ENCODE data around the gene LBX1. TPM values are rescaled to one million over a fixed set of nuclear protein-coding genes. Genes with fewer than 3 reads are reported as not detected.
A peak's percentile ranks its signal among the peaks of the same experiment; 100 is the strongest.

The LBX1 gene
- total and polyA plus RNA-seq, 2 of the 4 experiments (the other 2 are of a cell fraction), result not detected

DNA sequence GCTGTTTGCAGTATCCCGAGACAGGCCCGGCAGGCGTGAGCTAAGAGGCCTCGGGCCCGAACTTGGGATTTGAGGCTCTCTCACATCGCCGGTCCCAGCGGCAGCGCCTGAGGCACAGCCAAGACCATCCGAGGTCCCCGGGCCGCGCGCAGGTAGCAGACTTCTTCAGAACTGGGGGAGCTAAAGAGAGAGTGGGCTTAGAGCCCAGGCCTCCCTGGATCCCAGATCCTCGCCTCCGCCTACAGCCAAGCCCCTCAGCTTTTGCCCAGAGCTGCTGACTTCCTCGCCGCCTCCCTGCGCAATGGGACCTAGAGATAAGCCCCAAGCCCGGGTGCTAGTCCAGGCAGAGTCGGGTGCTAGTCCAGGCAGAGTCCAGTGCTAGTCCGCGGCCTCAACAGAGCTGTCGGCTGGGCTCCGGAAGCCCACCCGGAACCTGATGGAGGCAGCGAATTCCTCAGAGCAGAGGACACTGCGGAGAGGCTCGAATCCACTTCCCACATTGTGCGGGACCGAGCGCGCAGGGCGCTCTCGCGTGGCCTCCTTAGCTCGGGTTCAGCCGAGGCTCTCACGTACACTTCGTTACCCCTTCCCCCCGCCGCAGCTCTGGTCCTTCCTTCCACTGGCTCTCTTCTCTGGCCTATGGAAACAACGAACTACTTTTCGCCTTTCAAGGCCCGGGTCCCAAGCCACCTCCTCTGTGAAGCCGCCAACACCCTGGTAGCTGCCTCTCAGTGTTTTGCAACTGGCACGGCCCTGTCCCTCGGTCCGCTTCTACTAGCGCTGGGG, 5.8 kb downstream of the LBX1 start (continued):
- TF ChIP-seq, protein P1, sequence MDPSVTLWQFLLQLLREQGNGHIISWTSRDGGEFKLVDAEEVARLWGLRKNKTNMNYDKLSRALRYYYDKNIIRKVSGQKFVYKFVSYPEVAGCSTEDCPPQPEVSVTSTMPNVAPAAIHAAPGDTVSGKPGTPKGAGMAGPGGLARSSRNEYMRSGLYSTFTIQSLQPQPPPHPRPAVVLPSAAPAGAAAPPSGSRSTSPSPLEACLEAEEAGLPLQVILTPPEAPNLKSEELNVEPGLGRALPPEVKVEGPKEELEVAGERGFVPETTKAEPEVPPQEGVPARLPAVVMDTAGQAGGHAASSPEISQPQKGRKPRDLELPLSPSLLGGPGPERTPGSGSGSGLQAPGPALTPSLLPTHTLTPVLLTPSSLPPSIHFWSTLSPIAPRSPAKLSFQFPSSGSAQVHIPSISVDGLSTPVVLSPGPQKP (IDR thresholded peaks at IDR 0.05; ENCODE audit: borderline replicate concordance, low read depth, low read length), result no peak

- CTCF ChIA-PET, result interaction anchor here (0.6 kb wide), 1 partner anchor 244 kb away, joined by 4 read pairs; no protein-coding TSS in a partner anchor
- peak; percentile 40; the same call in 1 of the 2 replicates for ATAC-seq (ENCODE audit: low read depth)
- TF ChIP-seq FOS (IDR thresholded peaks at IDR 0.05; ENCODE audit: low read depth, low read length) (no peak), NFE2L2 (IDR thresholded peaks at IDR 0.05; ENCODE audit: low read depth, low read length) (no peak), RAD21 (IDR thresholded peaks at IDR 0.05; ENCODE audit: low read length) (no peak), BHLHE40 (IDR thresholded peaks at IDR 0.05; ENCODE audit: low read depth, low read length) (no peak), RCOR1 (IDR thresholded peaks at IDR 0.05; ENCODE audit: insufficient replicate concordance, low read length) (no peak), SMC3 (IDR thresholded peaks at IDR 0.05; ENCODE audit: low read depth, low read length) (no peak), MAZ (IDR thresholded peaks at IDR 0.05; ENCODE audit: borderline replicate concordance, low read depth, low read length) (no peak), MAFK (IDR thresholded peaks at IDR 0.05; ENCODE audit: low read depth, low read length) (no peak), POLR2A (IDR thresholded peaks at IDR 0.05; ENCODE audit: low read depth, low read length) (no peak)
- TF ChIP-seq, protein P2, sequence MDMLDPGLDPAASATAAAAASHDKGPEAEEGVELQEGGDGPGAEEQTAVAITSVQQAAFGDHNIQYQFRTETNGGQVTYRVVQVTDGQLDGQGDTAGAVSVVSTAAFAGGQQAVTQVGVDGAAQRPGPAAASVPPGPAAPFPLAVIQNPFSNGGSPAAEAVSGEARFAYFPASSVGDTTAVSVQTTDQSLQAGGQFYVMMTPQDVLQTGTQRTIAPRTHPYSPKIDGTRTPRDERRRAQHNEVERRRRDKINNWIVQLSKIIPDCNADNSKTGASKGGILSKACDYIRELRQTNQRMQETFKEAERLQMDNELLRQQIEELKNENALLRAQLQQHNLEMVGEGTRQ (IDR thresholded peaks at IDR 0.05; ENCODE audit: low read depth, low read length), result no peak
Observed at GRCh38 chr10:101222683-101223273, 6.5 kb downstream of the LBX1 start.

More at GRCh38 chr10:101222683-101223273, 6.5 kb downstream of the LBX1 start:
- no peak overlapping the region for H3K14ac ChIP-seq (replicated peaks; ENCODE audit: low read depth, low read length)
- no peak overlapping the region for H3K18ac ChIP-seq (ENCODE audit: low read depth, low read length)
- H2BK20ac ChIP-seq (ENCODE audit: low read depth, low read length), result no peak overlapping the region
- WGBS, 2 experiments (ENCODE audit: extremely low coverage in 2 of 2, insufficient read length in 1 of 2), result 5% methylated on average over 21 of the region's 42 CpGs; no CpG with 5 or more reads in 1 of the 2 experiments
- H3K23ac ChIP-seq (ENCODE audit: low read depth, low read length), result peak overlapping the region; percentile 24; the same call in 1 of the 2 replicates
- no peak overlapping the region for H2BK5ac ChIP-seq (ENCODE audit: low read depth, low read length, poor library complexity, severe bottlenecking)
- dilution Hi-C loops (cut with HindIII; ENCODE audit: low sequenced_read_pairs, unreplicated experiment) (no loop called here), intact Hi-C loops (cut with micrococcal nuclease) (no loop called here), in situ Hi-C loops (cut with MboI; ENCODE audit: low sequenced_read_pairs) (no loop called here)
- H3K4me3 ChIP-seq (ENCODE audit: insufficient read depth, low read depth, low read length), result peak overlapping the region; percentile 26; the same call in 1 of the 2 replicates
- no peak overlapping the region for H3K9ac ChIP-seq (ENCODE audit: low read depth, low read length)
- no peak for DNase-seq
- H4K91ac ChIP-seq (ENCODE audit: insufficient read depth, low read depth, low read length), result no peak overlapping the region
- no peaks in the 10 kb centered on the region for H3K36me3 ChIP-seq (ENCODE audit: control insufficient read depth, insufficient read depth, low read length)
- no peak overlapping the region for H3K56ac ChIP-seq (ENCODE audit: extremely low read depth, insufficient read depth, low read length)
- H2AK9ac ChIP-seq (replicated peaks; ENCODE audit: low read depth, low read length, poor library complexity), result no peak overlapping the region
- no peak overlapping the region for H3K4ac ChIP-seq (ENCODE audit: low read depth, low read length)
- no peak overlapping the region for H2AK5ac ChIP-seq (ENCODE audit: low read depth, low read length)
- H3K9me3 ChIP-seq (ENCODE audit: control insufficient read depth, insufficient read depth, low read length), result peaks cover 19% of the 10 kb centered on the region
- BruUV-seq (replicated peaks), result no TSS peak
- H4K8ac ChIP-seq (ENCODE audit: low read depth in 2 of 2, low read length in 2 of 2), result no peak overlapping the region
- no peak overlapping the region for H3K27ac ChIP-seq (ENCODE audit: insufficient read depth, low read length)
- H3K79me1 ChIP-seq (ENCODE audit: low read depth in 1 of 2, low read length in 2 of 2), result no peaks in the 10 kb centered on the region
- H2AFZ ChIP-seq (replicated peaks; ENCODE audit: low read length, poor library complexity), result peak overlapping the region; percentile 63
- H3K9me1 ChIP-seq (ENCODE audit: insufficient read depth, low read length), result 0 out of 2 replicates have a peak, but pooled peaks cover 5% of the 10 kb centered on the region
- H3K27me3 ChIP-seq (ENCODE audit: control insufficient read depth, insufficient read depth, low read length), result peaks cover 97% of the 10 kb centered on the region
- no peak overlapping the region for H2BK120ac ChIP-seq (ENCODE audit: low read depth, low read length)
- no peaks in the 10 kb centered on the region; the same call in 1 of the 2 replicates for H3K4me1 ChIP-seq (ENCODE audit: control insufficient read depth, insufficient read depth, low read length)
- POLR2A ChIA-PET (ENCODE audit: unreplicated experiment), result no interaction called here
- peak overlapping the region; percentile 54; the same call in 1 of the 2 replicates for H3K4me2 ChIP-seq (ENCODE audit: low read depth, low read length)
- no peak overlapping the region for H2BK15ac ChIP-seq (ENCODE audit: low read depth, low read length)
- peaks cover 18% of the 10 kb centered on the region for H4K20me1 ChIP-seq (ENCODE audit: insufficient read depth, low read length)
- no peak overlapping the region for H4K5ac ChIP-seq (ENCODE audit: low read depth, low read length)

Measured in IMR-90 (cell line).